Endometrial microvascular endothelial cells (primary cell): ENCODE data around the gene PIGC. TPM values are rescaled to one million over a fixed set of nuclear protein-coding genes. Genes with fewer than 3 reads are reported as not detected.
"Not testable (repeated sequence)": the region's sequence is repeated elsewhere in the genome, so short reads cannot be mapped to it uniquely, and the experiment has no call there.

Experiments
- in situ Hi-C: cut with HindIII; loops from 2 replicates; pipeline ENCODE4 v1.10.0; 2017; ENCODE audit warnings: low sequenced_read_pairs, low pct_unique_long_range_greater_than_20kb; ENCODE audit errors: inconsistent ontology term
- total RNA-seq: library from RNA; depleted of rRNA; stranded (reverse); fragments of >200 nt; gene quantifications from one replicate; pipeline ENCODE4 v1.2.3, GENCODE V29; 2015; ENCODE audit errors: inconsistent ontology term

PIGC gene
- total RNA-seq, 1 donor from 2014 or later: 28.4 TPM

DNA sequence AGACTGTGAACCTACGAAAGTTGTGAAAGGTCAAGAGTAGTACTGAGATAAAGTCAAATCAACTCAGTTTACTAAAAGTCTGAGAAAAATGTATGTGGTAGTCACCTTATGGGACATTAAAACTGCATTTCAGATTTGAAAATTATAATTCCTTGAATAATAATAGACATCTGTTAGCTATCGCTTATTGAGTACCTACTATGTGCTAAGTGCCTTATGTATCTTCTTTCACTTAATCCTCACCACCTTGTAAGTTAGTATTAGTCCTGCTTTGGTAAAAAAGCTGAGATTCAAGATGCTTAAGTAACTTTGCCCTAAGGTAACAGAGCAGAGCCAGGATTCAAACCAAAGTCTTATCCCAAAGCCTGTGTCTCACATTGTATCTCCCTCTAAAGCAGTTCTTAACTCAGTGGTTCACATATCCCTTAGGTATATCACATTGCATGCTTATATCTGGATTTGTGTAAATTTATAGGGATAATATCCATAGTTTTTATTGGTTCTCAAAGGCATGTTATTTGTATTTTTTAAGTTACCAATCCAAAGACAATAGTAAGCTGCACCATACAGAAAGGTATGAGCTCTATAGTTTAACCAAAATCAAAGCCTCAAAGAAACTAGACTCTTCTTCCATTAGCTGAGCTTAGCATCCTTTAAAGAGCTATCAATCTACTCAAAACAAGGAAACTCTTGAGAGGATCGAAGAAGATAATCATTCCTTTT is 865 bp downstream of the PIGC start:
- in situ Hi-C loops: no loop called here

DNA sequence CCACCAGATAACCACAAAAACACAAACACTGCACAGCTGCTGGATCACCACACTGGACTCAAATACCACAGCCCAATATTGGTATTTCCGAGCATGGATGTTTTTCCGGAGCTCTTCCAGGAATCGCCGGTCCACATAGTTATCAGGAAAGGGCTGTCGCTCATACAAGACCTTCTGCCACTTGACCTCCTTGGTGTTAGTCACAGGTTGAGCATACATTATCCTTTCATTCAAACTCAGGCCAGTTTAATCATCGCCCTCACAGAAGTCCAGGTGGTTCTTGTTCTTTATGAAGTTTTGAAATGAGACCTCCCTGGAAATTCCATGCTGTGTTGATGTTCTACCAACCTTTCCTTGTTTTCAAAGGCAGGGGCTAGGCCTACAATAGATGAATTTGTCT is 1.5 kb downstream of the PIGC start:
- in situ Hi-C loops: no loop called here

DNA sequence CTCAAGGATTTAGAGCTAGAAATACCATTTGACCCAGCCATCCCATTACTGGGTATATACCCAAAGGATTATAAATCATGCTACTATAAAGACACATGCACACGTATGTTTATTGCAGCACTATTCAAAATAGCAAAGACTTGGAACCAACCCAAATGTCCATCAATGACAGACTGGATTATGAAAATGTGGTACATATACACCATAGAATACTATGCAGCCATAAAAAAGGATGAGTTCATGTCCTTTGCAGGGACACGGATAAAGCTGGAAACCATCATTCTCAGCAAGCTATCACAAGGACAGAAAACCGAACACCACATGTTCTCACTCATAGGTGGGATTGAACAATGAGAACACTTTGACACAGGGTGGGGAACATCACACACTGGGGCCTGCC is 6.7 kb downstream of the PIGC start:
- in situ Hi-C loops: not testable (repeated sequence)

DNA sequence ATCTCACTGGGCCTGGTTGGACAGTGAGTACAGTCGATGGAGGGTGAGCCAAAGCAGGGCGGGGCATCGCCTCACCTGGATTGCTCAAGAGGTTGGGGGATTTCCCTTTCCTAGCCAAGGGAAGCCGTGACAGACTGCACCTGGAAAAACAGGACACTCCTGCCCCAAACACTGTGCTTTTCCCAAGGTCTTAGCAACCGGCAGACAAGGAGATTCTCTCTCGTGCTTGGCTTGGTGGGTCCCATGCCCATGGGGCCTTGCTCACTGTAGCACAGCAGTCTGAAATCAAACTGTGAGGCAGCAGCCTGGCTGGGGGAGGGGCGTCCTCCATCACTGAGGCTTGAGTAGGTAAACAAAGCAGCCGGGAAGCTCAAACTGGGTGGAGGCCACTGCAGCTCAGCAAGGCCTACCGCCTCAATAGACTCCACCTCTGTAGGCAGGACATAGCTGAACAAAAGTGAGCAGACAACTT is 12.1 kb downstream of the PIGC start:
- in situ Hi-C loops: no loop called here

DNA sequence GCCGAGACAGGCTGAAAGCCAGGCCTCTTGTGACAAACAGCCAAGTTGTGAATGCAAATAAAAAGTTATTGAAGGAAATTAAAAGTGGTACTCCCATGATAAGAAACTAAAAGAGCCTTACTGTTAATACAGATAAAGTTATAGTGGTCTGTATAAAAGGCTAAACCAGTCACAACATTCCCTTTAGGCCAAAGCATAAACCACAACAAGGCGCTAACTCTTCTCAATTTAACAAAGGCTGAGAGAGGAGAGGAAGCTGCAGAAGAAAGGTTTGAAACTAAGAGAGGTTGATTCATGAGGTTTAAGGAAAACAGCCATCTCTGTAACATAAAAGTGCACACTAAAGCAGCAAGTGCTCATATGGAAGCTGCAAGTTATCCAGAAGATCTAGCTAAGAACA is 12.7 kb downstream of the PIGC start:
- in situ Hi-C loops: no loop called here

DNA sequence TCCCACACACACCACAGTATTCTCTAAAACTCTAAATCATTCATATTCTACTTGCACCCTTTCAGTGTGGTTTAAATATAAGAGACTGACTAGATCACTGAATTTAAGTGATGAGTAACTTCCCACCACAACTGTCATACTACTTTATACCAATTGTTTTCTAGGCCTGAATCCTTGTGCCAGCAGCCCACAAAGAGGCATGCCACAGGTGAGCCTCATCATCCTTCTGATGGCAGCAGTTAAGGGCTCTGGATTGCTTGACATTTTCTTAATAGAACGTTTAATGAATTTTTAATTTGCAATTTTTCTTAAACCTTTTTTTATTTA is 13.8 kb downstream of the PIGC start:
- in situ Hi-C loops: no loop called here

DNA sequence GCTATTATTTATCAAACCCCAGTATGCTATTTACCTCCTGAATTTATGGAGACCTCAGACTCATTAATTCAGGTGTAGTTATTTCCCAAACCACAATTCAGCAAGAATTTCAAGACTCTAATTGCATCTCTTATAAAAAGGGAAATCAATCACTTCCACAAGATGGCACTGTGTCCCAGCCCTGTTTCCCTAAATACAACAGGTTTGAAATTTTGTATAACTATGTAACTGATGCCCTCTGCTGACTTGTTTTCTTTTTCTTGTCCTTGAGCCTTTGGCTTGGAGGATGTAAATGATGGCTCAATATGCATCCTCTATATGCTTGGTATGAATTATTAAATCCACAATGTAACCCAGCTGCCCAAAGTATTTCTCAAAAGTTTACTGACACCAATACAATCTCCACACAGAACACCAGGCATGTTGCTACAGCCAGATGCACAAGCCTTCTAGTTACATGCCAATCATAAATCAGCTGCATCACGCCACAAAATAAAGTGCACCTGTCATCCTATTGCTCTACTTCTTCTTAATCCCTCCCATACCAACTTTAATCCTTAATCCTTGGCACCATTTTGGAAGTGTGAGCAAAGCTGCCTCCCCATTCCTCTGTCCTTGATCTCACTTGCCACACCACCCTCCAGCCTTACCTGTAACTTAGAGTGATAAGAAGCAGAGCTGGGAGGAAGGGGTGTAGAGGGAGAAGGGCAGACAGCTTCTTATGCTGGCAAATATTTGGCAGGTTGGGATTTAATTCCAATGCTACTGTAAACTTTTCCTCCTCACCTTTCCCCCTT is 14.3 kb downstream of the PIGC start:
- in situ Hi-C loops: no loop called here

DNA sequence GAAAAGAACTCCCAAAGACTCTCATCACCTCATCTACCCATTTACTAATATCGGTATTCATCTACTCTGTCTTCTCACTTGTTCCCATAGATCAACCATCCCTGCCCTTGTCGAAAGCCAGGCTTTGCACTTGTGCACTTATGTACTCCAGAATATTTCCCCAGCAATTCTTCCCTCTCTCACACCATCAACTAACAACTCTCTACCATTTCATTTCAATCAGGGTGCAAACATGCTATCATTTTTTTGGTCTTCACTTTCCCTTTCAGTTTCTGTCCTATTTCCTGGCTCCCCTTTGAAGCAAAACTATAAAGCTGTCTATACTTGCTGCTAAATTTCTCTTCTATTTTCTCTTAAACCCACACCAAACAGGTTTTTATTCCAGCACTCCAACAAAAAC is 16.7 kb downstream of the PIGC start:
- in situ Hi-C loops: no loop called here

DNA sequence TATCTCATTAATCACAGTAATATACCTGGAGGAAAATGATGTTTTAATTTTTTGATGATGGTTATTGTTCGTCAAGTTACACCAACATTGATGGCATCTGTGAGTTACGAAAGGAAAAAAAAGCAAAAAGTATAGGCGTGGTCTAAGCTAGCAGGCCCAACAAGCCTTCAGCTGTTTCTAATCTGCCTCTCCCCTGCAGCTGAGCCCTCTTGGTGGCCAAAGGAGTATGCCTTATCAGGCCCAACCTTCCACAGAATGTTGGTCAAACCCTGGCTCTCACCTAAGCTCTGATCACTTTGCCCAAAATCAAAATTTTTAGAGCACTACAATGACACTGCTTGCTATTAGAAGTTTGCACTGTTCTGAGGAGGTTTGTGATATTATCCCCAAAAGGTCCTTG is 18.5 kb downstream of the PIGC start:
- in situ Hi-C loops: no loop called here

DNA sequence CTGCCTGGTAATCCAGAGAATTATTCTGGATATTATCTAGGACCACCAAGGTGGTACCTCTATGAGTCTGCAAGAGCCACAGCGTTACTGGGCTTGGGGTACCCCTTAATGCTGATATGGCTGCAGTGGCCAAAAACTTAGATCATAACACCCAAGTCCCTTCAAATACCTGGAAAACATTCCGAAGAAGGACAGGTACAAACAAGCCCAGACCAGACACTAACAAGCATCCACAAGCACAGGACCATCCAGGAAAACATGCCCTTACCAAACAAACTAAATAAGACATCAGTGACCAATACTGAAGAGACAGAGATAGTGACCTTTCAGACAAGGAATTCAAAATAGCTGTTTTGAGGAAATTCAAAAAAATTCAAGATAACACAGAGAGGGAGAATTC is 20.5 kb downstream of the PIGC start:
- in situ Hi-C loops: loop anchor here (25.0 kb wide), 1 partner anchor 411 kb away; no protein-coding TSS in a partner anchor

DNA sequence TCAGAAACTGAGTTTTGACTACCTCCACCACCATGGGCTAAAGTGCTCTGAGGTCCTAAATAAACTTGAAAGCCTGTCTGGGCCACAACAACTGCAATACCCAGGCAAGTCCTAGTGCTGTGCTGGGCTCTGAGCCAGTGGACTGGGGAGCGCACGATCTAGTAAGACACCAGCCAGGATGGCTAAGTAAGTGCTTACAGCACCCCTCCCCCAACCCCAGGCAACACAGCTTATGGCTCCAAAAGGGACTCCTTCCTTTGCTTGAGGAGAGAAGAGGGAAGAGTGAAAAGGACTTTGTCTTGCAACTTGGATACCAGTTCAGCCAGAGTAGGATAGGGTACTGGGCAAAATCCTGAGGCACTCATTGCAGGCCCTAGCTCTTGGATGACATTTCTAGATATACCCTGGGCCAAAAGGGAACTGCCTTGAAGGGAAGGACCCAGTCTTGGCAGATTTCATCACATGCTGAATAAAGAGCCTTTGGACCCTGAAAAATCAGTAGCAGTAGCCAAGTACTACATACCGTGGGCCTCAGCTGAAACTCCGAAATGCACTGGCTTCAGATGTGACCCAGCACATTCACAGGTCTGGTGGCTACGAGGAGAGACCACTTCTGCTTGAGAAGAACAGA is 21.8 kb downstream of the PIGC start:
- in situ Hi-C loops: loop anchor here (25.0 kb wide), 1 partner anchor 410 kb away; no protein-coding TSS in a partner anchor

DNA sequence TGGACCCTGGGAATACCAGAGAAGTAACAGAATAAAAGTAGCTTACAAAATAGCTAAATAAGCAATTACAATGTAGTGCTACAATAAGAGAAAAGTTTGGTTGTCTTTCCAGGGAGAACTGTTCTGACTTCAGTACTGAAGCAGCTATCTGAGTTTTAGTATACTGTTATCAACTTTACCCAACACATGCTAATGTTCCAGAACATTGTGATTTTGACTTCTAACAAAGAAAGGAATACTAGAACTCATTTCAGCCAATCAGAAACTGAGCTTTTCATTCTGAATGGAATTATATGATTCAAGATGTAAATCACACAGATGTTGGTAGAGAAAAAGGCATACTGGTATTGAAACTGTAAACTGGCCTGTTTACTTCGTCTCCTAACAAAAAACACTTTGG is 23.5 kb downstream of the PIGC start, which contains the start of gene C1orf105:
C1orf105 (plus strand) TSS at position 301 of the 400 bp plus-strand sequence. CDS start 201 bp downstream, outside the sequence.
- in situ Hi-C loops: loop anchor here (25.0 kb wide), 1 partner anchor 408 kb away; no protein-coding TSS in a partner anchor

DNA sequence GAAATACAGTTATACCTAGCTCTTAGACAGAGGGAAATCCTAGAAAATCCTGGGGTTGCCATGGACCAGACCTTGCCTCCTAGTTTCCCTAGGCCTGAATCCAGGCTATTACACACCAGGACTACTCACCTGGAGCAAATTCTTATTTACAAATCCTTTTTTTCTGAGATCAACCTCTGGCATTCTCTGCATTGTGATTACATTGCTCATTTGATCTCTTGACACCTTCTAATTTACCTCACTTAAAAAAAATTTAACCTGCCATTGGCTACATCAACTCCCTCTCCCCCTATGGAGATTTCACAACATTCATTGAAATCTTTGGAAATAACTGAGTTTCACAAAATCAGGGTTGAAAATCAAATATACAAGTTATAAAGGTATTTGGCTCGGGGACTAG is 26.3 kb downstream of the PIGC start:
- in situ Hi-C loops: loop anchor here (25.0 kb wide), 1 partner anchor 405 kb away; no protein-coding TSS in a partner anchor

DNA sequence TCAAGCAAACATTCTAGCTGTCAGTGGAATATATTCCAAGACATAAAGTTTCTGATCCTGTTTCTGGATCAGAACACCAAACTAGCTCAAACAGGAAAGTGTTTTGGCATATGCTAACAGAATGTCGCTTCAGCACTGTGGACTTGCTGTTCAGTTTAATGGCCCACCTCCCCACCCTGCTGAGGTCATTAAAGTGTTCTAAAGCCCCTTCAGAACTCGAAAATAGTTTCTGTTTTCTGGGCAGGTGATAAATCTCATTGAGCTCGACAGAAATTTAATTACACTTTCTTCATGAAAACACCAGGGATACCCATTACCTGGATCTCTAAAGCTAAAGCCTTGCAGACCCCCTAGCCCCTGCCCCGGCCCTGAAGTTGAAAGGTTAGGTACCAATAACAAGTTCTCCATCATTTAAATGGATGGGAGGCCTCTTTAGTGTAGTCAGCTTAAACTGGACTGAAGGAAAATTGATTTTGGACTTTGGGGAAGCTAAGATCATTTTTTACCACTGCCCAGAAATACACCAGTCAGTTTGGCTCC is 27.3 kb downstream of the PIGC start:
- in situ Hi-C loops: loop anchor here (25.0 kb wide), 1 partner anchor 404 kb away; no protein-coding TSS in a partner anchor

DNA sequence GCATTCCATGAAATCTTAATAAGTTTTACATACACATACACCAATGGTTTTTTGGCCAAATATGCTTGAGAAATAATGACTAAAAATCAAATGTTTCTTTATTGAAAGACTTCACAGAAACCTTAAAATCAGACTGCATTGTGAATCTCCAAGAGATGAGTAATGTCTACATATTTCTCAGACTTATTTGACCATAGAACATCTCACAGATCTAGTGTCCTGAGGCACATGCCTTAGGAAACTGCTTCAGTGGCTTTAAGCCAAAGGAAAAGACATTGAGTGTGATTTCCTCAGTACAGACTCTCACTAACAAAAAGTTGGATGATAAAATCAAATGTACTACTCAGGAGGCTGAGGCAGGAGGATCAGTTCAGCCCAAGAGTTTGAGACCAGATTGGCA is 29.5 kb downstream of the PIGC start:
- in situ Hi-C loops: loop anchor here (25.0 kb wide), 1 partner anchor 402 kb away; no protein-coding TSS in a partner anchor

DNA sequence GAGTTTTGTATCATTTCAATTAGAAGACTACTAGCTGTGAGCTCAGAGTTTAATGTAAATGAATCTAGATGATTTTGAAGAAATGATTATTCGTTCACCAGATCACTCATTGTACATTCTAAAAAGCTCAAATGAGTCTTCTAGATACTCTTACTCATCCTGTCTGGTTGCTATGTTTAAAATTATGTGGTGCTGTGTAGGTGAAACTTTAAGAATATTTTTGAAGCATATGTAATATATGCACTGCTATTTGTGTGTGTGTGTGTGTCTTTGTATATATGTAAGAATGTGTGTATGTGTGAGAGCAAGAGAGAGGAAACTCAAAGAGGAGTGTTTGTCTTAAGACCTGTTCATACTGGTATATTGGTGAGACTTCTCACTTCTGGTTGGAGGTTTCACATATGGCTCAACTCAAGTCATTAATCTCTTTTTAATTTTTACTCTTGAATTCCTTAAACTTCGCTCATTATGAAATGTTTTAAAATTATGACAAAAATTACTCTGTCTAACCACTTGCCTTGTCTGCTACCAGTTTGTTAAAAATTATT is 32.0 kb downstream of the PIGC start:
- in situ Hi-C loops: loop anchor here (25.0 kb wide), 1 partner anchor 400 kb away; no protein-coding TSS in a partner anchor

DNA sequence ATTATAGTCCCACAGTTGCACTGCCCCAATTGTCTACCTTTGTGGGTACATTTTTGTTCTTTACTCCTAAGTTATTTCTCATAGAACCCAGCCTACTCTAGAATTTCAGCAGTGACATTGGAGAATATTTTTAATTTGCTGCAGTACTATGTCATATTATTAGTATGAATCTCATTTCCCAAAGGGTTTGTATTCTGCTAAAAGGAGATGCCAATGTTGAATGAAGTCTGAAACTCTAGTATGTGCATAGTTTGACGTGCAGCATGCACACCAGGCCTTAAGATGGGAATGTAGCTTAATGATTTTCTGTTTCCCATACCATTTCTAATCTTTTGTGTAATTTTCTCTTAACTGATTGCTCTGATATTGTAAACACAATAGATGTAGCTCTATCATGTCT is 33.8 kb downstream of the PIGC start:
- in situ Hi-C loops: loop anchor here (25.0 kb wide), 1 partner anchor 398 kb away; no protein-coding TSS in a partner anchor

DNA sequence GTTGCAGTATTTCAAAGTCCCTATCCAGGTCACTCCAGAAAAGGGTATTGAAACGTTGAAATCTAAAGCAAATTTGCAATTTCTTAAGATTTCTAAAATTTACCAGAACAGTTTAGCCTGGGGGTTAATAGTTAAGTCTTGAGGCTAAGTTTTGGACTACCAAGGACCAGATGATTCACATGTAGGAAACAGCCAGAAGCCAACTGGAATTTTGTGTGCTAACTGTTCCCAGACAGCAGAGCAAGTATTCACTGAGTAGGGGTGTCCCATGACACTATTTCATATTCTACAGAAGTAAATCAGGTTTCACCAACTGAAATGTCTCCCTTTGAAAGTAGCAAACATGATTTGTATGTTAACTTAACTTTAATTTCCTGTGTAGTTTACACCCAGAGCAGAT is 34.9 kb downstream of the PIGC start:
- in situ Hi-C loops: loop anchor here (25.0 kb wide), 1 partner anchor 397 kb away; no protein-coding TSS in a partner anchor

DNA sequence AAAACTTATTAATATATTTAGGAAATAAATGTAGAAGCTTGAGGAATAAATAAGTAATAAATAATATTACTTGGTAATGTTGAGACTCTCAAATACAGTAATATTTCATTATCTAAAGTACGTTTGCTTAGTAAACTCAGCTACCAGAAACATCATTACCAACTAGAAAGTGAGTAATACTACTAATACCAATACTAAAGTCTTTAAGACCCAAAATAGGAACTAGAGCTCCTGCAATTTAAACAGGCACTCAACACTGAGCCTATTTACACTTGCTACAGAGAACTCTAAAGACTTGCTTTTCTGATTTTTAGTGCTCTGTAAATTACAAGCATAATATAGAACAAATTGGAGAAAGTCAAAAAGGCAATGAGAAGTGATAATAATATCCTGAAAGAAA is 36.9 kb downstream of the PIGC start:
- in situ Hi-C loops: loop anchor here (25.0 kb wide), 1 partner anchor 395 kb away; no protein-coding TSS in a partner anchor
